ENCODE measurements around the gene COL12A1. TPM values are rescaled to one million over a fixed set of nuclear protein-coding genes. Genes with fewer than 3 reads are reported as not detected.

Gene COL12A1
- polyA plus RNA-seq, 1 donor from 2014 or later = 0.63 TPM

DNA sequence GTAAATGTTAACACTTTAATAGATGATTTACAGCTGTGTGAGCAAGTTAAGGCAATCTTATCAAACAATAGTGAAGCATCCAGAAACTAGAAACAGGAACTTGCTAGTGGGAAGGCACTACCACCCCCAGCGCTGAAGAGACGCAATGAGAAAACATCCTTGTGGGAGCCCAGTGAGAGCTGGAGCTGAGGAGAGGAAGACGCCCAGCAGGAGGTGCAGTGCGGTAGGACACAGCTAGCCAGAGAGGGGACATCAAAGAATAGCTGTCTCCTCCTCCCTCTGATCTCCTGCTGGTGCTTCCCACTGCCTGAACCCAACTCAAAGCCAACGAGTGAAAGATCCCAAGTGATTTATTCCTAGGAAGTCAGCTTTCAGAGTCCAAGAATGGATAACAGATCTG lies 140.3 kb downstream of the COL12A1 start:
- Histone ChIP-seq H3K36me3 (ENCODE audit: insufficient read depth, low read length) (no peaks in the 10 kb centered on the region), H3K79me2 (replicated peaks; ENCODE audit: insufficient read depth, low read length) (no peaks in the 10 kb centered on the region), H4K20me1 (ENCODE audit: insufficient read depth) (no peaks in the 10 kb centered on the region), H3K9me2 (ENCODE audit: insufficient read depth, low read length) (no peaks in the 10 kb centered on the region), H2AFZ (ENCODE audit: low read depth, low read length) (no peak overlapping the region), H3K4me3 (ENCODE audit: low read length) (no peak overlapping the region), H3K27ac (ENCODE audit: low read length) (no peak overlapping the region), H3K27me3 (ENCODE audit: insufficient read depth, low read depth, low read length) (no peaks in the 10 kb centered on the region), H3F3A (ENCODE audit: insufficient read depth, low read length, poor library complexity, severe bottlenecking) (no peaks in the 10 kb centered on the region), H3K9ac (ENCODE audit: low read length) (no peak overlapping the region), H3K4me2 (ENCODE audit: low read length) (no peak overlapping the region), H3K9me3 (ENCODE audit: low read length) (no peaks in the 10 kb centered on the region)
- TF ChIP-seq, protein P1, sequence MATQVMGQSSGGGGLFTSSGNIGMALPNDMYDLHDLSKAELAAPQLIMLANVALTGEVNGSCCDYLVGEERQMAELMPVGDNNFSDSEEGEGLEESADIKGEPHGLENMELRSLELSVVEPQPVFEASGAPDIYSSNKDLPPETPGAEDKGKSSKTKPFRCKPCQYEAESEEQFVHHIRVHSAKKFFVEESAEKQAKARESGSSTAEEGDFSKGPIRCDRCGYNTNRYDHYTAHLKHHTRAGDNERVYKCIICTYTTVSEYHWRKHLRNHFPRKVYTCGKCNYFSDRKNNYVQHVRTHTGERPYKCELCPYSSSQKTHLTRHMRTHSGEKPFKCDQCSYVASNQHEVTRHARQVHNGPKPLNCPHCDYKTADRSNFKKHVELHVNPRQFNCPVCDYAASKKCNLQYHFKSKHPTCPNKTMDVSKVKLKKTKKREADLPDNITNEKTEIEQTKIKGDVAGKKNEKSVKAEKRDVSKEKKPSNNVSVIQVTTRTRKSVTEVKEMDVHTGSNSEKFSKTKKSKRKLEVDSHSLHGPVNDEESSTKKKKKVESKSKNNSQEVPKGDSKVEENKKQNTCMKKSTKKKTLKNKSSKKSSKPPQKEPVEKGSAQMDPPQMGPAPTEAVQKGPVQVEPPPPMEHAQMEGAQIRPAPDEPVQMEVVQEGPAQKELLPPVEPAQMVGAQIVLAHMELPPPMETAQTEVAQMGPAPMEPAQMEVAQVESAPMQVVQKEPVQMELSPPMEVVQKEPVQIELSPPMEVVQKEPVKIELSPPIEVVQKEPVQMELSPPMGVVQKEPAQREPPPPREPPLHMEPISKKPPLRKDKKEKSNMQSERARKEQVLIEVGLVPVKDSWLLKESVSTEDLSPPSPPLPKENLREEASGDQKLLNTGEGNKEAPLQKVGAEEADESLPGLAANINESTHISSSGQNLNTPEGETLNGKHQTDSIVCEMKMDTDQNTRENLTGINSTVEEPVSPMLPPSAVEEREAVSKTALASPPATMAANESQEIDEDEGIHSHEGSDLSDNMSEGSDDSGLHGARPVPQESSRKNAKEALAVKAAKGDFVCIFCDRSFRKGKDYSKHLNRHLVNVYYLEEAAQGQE (IDR thresholded peaks at IDR 0.05; ENCODE audit: borderline replicate concordance) = no peak
- TF ChIP-seq SMC3 (conservative IDR thresholded peaks at IDR 0.05; ENCODE audit: poor library complexity) = no peak
- TF ChIP-seq RAD21 (conservative IDR thresholded peaks at IDR 0.05) = no peak
- TF ChIP-seq EZH2 (IDR thresholded peaks at IDR 0.05; ENCODE audit: borderline replicate concordance, insufficient read depth, low read length, poor library complexity, severe bottlenecking) = no peak
- no peak for TF ChIP-seq TAF1 (IDR thresholded peaks at IDR 0.05; ENCODE audit: low read depth)
- no peak for TF ChIP-seq MXI1 (conservative IDR thresholded peaks at IDR 0.05; ENCODE audit: poor library complexity, severe bottlenecking)
- TF ChIP-seq EP300 (conservative IDR thresholded peaks at IDR 0.05; ENCODE audit: poor library complexity, severe bottlenecking) = no peak
- no peak for TF ChIP-seq POLR2AphosphoS5 (IDR thresholded peaks at IDR 0.05)
- TF ChIP-seq, protein P2, sequence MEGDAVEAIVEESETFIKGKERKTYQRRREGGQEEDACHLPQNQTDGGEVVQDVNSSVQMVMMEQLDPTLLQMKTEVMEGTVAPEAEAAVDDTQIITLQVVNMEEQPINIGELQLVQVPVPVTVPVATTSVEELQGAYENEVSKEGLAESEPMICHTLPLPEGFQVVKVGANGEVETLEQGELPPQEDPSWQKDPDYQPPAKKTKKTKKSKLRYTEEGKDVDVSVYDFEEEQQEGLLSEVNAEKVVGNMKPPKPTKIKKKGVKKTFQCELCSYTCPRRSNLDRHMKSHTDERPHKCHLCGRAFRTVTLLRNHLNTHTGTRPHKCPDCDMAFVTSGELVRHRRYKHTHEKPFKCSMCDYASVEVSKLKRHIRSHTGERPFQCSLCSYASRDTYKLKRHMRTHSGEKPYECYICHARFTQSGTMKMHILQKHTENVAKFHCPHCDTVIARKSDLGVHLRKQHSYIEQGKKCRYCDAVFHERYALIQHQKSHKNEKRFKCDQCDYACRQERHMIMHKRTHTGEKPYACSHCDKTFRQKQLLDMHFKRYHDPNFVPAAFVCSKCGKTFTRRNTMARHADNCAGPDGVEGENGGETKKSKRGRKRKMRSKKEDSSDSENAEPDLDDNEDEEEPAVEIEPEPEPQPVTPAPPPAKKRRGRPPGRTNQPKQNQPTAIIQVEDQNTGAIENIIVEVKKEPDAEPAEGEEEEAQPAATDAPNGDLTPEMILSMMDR (IDR thresholded peaks at IDR 0.05; ENCODE audit: poor library complexity, severe bottlenecking) = no peak

GRCh38 chr6:75052491-75052890 lies 153.4 kb downstream of the COL12A1 start:
- Histone ChIP-seq H3K27me3 (ENCODE audit: insufficient read depth, low read depth, low read length) (no peaks in the 10 kb centered on the region), H3K4me3 (ENCODE audit: low read length) (no peak overlapping the region), H3K27ac (ENCODE audit: low read length) (no peak overlapping the region), H3K79me2 (replicated peaks; ENCODE audit: insufficient read depth, low read length) (no peaks in the 10 kb centered on the region), H3K9me2 (ENCODE audit: insufficient read depth, low read length) (no peaks in the 10 kb centered on the region), H3K36me3 (ENCODE audit: insufficient read depth, low read length) (no peaks in the 10 kb centered on the region), H2AFZ (ENCODE audit: low read depth, low read length) (no peak overlapping the region), H3F3A (ENCODE audit: insufficient read depth, low read length, poor library complexity, severe bottlenecking) (no peaks in the 10 kb centered on the region), H3K9me3 (ENCODE audit: low read length) (no peaks in the 10 kb centered on the region), H4K20me1 (ENCODE audit: insufficient read depth) (no peaks in the 10 kb centered on the region), H3K4me2 (ENCODE audit: low read length) (no peak overlapping the region), H3K9ac (ENCODE audit: low read length) (no peak overlapping the region)
- TF ChIP-seq TAF1 (IDR thresholded peaks at IDR 0.05; ENCODE audit: low read depth) (no peak), MXI1 (conservative IDR thresholded peaks at IDR 0.05; ENCODE audit: poor library complexity, severe bottlenecking) (no peak), SMC3 (conservative IDR thresholded peaks at IDR 0.05; ENCODE audit: poor library complexity) (no peak), RAD21 (conservative IDR thresholded peaks at IDR 0.05) (no peak), POLR2AphosphoS5 (IDR thresholded peaks at IDR 0.05) (no peak), EZH2 (IDR thresholded peaks at IDR 0.05; ENCODE audit: borderline replicate concordance, insufficient read depth, low read length, poor library complexity, severe bottlenecking) (no peak), EP300 (conservative IDR thresholded peaks at IDR 0.05; ENCODE audit: poor library complexity, severe bottlenecking) (no peak)
- TF ChIP-seq, protein P2 (IDR thresholded peaks at IDR 0.05; ENCODE audit: poor library complexity, severe bottlenecking) = no peak
- TF ChIP-seq, protein P1 (IDR thresholded peaks at IDR 0.05; ENCODE audit: borderline replicate concordance) = no peak
